ENCODE data around the gene PARP8. TPM values are rescaled to one million over a fixed set of nuclear protein-coding genes. Genes with fewer than 3 reads are reported as not detected.
"Not testable (repeated sequence)": the region's sequence is repeated elsewhere in the genome, so short reads cannot be mapped to it uniquely, and the experiment has no call there.

PARP8 gene
- polyA plus RNA-seq, 4 donors: 14.6 to 20.8 (median 15.6) TPM

DNA sequence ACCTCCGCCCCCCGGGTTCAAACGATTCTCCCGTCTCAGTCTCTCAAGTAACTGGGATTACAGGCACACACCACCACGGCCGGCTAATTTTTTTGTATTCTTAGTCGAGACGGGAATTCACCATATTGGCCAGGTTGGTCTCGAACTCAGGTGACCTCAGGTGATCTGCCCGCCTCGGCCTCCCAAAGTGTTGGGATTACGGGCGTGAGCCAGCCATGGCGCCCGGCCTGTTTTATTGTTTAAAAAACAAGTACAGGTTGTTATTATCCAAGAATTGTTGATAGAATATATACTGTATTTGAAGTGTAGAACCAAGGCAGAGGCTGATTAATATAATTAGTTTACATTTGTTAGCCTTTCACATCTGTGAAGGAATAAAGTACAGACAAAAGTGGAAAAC is 8.9 kb downstream of the PARP8 start:
- no peak for DNase-seq (ENCODE audit: low read depth in 4 of 4, low spot score in 3 of 4)

- not testable (repeated sequence) for DNase-seq (ENCODE audit: low read depth in 4 of 4, low spot score in 3 of 4)
Observed at GRCh38 chr5:50679554-50679953, 13.1 kb downstream of the PARP8 start.

GRCh38 chr5:50684721-50685120 is 18.3 kb downstream of the PARP8 start:
- no peak for DNase-seq (ENCODE audit: low read depth in 4 of 4, low spot score in 3 of 4)

- no peak for DNase-seq (ENCODE audit: low read depth in 4 of 4, low spot score in 3 of 4)
Observed at GRCh38 chr5:50687548-50687947, 21.1 kb downstream of the PARP8 start.

DNA sequence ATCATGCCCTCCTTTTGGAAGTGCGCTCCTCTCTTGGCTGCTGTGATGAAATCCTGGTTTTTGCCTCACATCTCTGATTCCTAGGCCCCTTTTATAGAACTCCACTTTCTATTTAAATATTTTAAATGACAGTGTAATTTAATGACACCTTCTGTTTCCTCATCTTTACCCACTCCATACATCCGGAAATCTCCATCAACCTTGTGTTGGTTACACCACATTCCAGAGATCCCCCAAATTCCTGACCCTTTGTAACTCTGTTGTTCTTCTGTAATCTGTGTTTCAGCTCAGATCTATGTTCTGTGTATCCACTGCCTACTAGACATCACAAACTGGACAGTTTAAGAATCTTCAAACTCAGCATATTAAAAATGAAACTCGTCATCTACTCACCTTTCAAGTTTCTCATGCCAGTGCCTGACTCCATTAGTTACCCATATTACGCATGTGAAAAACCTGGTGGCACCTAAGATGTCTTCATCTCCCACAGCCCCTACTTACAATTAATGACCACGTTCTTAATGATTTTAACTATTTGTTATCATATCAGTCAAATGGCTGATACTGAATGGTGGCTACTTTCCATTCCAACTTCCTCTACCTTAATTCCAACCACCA is 25.1 kb downstream of the PARP8 start:
- no peak for DNase-seq (ENCODE audit: low read depth in 4 of 4, low spot score in 3 of 4)

DNA sequence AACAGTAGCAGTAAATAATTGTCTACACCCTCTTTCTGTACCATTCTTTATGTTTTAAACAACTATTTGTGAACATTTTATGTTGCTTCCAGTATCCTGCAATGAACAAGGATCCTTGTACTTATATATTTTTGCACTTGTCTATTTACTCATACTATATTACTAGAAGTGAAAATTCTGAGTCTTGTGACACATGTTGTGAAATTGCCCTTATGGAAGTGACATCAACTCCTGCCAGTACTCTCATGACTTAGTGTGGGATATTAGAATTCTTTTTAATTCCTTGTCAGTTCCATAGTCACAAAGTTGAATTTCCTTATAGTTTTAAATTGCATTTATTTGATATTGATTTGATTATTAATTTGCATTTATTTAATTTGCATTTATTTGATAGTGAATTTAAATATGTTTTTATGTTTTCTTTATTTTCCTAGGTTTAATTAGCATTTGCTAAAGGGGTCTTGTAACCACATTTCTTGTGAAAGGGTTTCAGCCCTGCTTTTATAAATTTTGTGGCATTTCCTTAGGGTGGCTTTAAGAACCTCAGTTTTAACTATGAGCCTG is 27.7 kb downstream of the PARP8 start:
- DNase-seq (ENCODE audit: low read depth in 4 of 4, low spot score in 3 of 4): no peak

GRCh38 chr5:50694626-50695025 is 28.2 kb downstream of the PARP8 start:
- not testable (repeated sequence) for DNase-seq (ENCODE audit: low read depth in 4 of 4, low spot score in 3 of 4)

- no peak for DNase-seq (ENCODE audit: low read depth in 4 of 4, low spot score in 3 of 4)
Observed at GRCh38 chr5:50697739-50698138, 31.3 kb downstream of the PARP8 start.

GRCh38 chr5:50699737-50700136 is 33.3 kb downstream of the PARP8 start:
- DNase-seq (ENCODE audit: low read depth in 4 of 4, low spot score in 3 of 4): no peak

- no peak for DNase-seq (ENCODE audit: low read depth in 4 of 4, low spot score in 3 of 4)
Observed at GRCh38 chr5:50700706-50701105, 34.3 kb downstream of the PARP8 start.

- DNase-seq (ENCODE audit: low read depth in 4 of 4, low spot score in 3 of 4): no peak
Observed at GRCh38 chr5:50702615-50703366, 36.4 kb downstream of the PARP8 start.

- no peak for DNase-seq (ENCODE audit: low read depth in 4 of 4, low spot score in 3 of 4)
Observed at GRCh38 chr5:50703367-50703666, 36.9 kb downstream of the PARP8 start.

DNA sequence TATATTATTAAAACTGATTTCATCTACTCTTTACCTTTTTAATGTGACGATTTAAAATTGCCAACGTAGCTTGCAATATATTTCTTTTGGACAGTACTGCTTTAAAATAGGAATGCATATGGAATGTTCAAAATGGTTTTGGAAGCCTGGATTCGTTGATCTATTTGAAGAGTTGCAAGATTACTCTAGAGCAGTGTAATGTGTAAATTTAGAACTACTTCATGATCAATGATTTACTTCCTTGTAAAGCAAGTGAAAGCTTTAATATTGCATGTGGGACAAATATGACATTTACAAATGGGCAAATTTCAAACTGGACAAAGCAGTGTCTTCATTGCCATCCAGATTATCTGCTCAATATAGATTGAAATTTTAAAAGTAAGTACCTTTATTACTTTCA is 38.3 kb downstream of the PARP8 start:
- DNase-seq (ENCODE audit: low read depth in 4 of 4, low spot score in 3 of 4): no peak

DNA sequence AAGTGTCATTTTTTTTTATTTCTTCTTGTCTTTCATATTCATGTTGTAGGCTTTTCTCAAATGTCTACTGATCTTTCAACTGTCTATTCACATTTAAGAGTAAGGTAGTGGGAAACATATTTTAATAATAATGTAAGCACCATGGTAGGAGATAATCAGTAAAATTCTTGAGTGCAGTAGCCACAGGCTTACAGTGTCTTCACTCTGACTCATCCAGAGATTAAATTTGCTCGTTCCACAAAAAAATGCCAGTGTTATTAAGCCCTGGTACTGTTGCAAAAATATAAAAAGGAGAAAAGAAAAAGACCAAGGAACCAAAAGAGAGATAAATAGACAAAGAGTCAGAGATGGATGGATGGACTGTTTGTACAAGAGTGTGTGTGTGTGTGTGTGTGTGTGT is 43.0 kb downstream of the PARP8 start:
- DNase-seq (ENCODE audit: low read depth in 4 of 4, low spot score in 3 of 4): no peak

- DNase-seq (ENCODE audit: low read depth in 4 of 4, low spot score in 3 of 4): no peak
Observed at GRCh38 chr5:50710838-50711237, 44.4 kb downstream of the PARP8 start.

DNA sequence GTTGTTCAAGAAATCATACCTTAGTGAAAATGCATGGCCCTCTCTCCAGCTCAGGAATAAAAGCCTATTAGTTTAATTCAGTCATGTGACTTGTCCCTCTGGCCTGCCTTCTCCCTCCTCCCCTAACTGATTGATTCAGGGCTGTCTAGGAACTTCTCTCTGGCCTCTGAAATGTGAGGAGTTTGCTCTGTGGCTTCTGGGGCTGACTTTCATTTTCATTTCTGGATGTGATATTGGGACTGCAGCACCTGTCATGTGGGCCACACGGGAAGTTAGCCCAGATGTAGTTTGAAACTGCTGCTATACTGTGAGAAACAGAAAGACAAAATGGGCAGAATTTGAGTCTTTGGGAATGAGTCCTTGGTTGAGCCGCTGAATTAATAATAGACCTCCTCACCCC is 44.8 kb downstream of the PARP8 start:
- DNase-seq (ENCODE audit: low read depth in 4 of 4, low spot score in 3 of 4): no peak

GRCh38 chr5:50712479-50712878 is 46.0 kb downstream of the PARP8 start:
- no peak for DNase-seq (ENCODE audit: low read depth in 4 of 4, low spot score in 3 of 4)

DNA sequence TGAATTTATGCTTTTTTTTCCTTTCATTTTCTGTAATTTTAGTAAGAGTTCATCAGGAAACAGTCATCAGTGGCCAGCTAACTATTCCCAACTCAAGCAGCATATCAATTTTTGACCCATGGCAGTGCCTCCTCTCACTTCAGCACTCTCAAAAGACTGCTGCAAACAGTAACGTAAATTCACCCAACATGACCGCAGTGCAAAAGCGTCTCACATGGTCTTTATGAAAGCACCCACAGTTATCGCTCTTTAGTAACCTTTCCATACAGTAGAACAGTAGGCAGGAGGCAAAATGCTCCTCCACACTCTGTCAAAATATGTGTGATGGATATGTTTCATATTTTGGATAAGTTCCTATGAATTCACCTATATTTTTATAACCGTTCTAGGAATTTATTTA is 48.6 kb downstream of the PARP8 start:
- no peak for DNase-seq (ENCODE audit: low read depth in 4 of 4, low spot score in 3 of 4)

- no peak for DNase-seq (ENCODE audit: low read depth in 4 of 4, low spot score in 3 of 4)
Observed at GRCh38 chr5:50716134-50716533, 49.7 kb downstream of the PARP8 start.

GRCh38 chr5:50717651-50718050 is 51.2 kb downstream of the PARP8 start:
- no peak for DNase-seq (ENCODE audit: low read depth in 4 of 4, low spot score in 3 of 4)

DNA sequence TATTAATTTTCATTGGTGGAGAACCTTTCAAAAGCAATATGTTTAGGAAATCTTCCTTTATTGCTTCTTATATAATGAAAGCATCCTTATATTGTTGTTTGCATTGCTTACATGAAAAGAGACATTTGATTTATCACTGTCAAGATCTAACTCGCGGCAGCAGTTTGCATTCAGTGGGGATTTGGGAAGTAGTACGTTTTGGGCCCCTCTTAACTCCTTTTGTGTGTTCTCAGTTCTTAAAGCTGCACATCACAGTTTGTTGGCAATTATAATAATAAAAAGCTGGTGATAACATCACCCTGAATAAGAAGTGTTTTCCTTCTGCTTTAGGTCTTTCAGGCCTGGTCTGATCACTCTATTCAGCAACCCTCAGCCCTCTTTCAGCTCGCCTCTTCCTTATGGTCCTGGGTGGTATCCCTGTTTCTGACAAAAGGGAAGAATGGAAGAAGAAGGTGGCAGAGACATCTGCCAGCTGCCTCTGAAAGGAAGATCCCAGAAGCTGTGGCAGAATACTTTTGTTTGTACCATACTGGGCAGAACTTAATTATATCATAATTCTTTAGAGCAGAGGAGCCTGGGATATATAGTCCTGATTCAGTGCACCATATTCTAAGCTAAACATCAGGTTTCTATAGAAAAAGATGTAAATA is 53.7 kb downstream of the PARP8 start:
- DNase-seq (ENCODE audit: low read depth in 4 of 4, low spot score in 3 of 4): no peak

GRCh38 chr5:50722223-50722622 is 55.8 kb downstream of the PARP8 start:
- DNase-seq (ENCODE audit: low read depth in 4 of 4, low spot score in 3 of 4): no peak
